Bronchial epithelial cell (primary cell): ENCODE results near the gene C16orf95. TPM values are rescaled to one million over a fixed set of nuclear protein-coding genes. Genes with fewer than 3 reads are reported as not detected.
"Not testable (repeated sequence)": the region's sequence is repeated elsewhere in the genome, so short reads cannot be mapped to it uniquely, and the experiment has no call there.

ENCODE experiments used
- DNase-seq: peaks from one replicate; pipeline ENCODE4 v3.0.0-alpha.2; 2010; ENCODE audit warnings: low read depth
- FAIRE-seq: peaks from 2 replicates; lab custom pipeline; 2011; peaks lifted over from hg19 to GRCh38; lab: Jason Lieb, UNC
- H3K27me3 ChIP-seq: 2 replicates; pipeline ENCODE4 v1.5.1; 2011; ENCODE audit warnings: low read length; ENCODE audit not compliant: control insufficient read depth, insufficient read depth
- H3K36me3 ChIP-seq: 2 replicates; pipeline ENCODE4 v1.5.1; 2011; ENCODE audit warnings: low read length; ENCODE audit not compliant: control insufficient read depth, insufficient read depth
- H3K4me3 ChIP-seq: 2 replicates; pipeline ENCODE4 v1.5.1; 2011; ENCODE audit warnings: mild to moderate bottlenecking, low read depth, low read length, control low read depth
- CTCF ChIP-seq: IDR thresholded peaks from 2 replicates; pipeline ENCODE4 v1.5.1; 2011; ENCODE audit warnings: mild to moderate bottlenecking, moderate library complexity, low read length, control low read depth, inconsistent platforms; ENCODE audit not compliant: insufficient read depth, severe bottlenecking
- total RNA-seq: library from RNA; depleted of rRNA; stranded (reverse); fragments of >200 nt; gene quantifications from 2 replicates; pipeline ENCODE4 v1.2.1, GENCODE V29; 2014

The C16orf95 gene
- total RNA-seq, 1 donor from 2014 or later, result 0.79 TPM

DNA sequence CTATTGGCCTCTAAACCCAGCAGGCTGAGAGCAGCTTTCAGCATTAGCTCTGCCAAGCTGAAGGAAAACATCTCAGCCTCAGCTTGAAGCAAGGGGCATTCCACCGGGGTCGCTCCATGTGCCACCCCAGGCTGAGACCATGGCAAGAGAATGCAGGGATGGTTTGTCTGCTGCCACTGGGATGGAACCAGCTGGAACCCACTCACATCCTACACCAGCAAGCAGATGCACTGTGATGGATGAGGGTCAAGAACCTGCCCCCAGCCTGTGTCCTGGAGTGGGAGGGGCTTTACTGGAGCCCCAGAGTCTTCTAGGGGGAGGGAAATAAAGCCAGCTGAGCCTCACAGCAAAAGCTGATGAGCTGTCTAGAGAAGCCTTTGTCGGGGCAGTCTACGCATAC, 51.9 kb downstream of the C16orf95 start:
- FAIRE-seq (no peak), DNase-seq (no peak)
- no peak overlapping the region for H3K4me3 ChIP-seq
- no peaks in the 10 kb centered on the region for H3K36me3 ChIP-seq
- H3K27me3 ChIP-seq, result no peaks in the 10 kb centered on the region
- no peak for TF ChIP-seq CTCF

DNA sequence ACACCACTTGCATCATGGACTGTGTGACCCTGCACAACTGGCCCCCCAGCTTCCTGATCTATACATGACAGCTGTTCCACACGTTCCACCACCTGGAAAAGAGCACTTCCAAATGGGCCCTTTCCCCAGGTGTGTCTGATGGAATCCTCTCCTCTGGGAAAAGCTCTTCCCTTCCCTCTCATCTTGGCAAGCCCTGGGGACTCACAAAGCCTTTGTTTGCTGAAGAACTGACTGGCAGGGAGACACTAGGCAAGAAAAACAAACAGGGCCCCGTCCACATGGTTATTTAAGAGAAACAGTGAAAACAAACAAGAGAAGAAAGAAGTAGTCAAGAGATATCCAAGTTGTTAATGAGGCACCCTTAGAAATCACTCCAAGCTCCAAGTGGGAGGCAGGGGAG, 52.6 kb downstream of the C16orf95 start:
- FAIRE-seq (no peak), DNase-seq (no peak)
- no peaks in the 10 kb centered on the region for H3K36me3 ChIP-seq
- TF ChIP-seq CTCF, result no peak
- no peaks in the 10 kb centered on the region for H3K27me3 ChIP-seq
- H3K4me3 ChIP-seq, result no peak overlapping the region

- no peak overlapping the region for H3K4me3 ChIP-seq
- H3K27me3 ChIP-seq, result no peaks in the 10 kb centered on the region
- FAIRE-seq (no peak), DNase-seq (no peak)
- no peak for TF ChIP-seq CTCF
- no peaks in the 10 kb centered on the region for H3K36me3 ChIP-seq
These were observed 53.7 kb downstream of the C16orf95 start for GRCh38 chr16:87263418-87264052.

GRCh38 chr16:87259431-87259830, 57.8 kb downstream of the C16orf95 start:
- no peak for TF ChIP-seq CTCF
- H3K36me3 ChIP-seq, result no peaks in the 10 kb centered on the region
- H3K4me3 ChIP-seq, result no peak overlapping the region
- FAIRE-seq (no peak), DNase-seq (no peak)
- no peaks in the 10 kb centered on the region for H3K27me3 ChIP-seq

GRCh38 chr16:87258653-87259052, 58.5 kb downstream of the C16orf95 start:
- not testable (repeated sequence) for H3K27me3 ChIP-seq, FAIRE-seq, DNase-seq, H3K4me3 ChIP-seq, H3K36me3 ChIP-seq

DNA sequence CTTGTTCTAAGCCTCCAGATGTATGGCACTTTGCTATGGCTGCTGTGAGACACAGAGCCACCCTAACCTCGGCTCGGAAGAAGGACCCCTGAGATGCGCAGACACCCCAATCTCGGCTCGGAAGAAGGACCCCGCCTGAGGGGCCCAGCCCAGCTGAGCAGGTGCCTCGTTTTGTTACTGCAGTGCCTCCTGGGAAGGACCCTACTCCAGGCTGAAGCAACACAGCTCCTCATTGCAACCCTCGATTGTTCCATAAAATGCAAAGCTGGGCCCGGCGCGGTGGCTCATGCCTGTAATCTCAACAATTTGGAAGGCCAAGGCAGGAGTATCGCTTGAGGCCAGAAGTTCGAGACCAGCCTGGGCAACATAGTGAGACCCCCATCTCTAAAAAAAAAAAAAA, 61.3 kb downstream of the C16orf95 start:
- FAIRE-seq, result no peak
- no peak for DNase-seq
- no peak for TF ChIP-seq CTCF
- no peaks in the 10 kb centered on the region for H3K27me3 ChIP-seq
- no peak overlapping the region for H3K4me3 ChIP-seq
- no peaks in the 10 kb centered on the region for H3K36me3 ChIP-seq
